ENCODE data around the gene YBX1.

DNA sequence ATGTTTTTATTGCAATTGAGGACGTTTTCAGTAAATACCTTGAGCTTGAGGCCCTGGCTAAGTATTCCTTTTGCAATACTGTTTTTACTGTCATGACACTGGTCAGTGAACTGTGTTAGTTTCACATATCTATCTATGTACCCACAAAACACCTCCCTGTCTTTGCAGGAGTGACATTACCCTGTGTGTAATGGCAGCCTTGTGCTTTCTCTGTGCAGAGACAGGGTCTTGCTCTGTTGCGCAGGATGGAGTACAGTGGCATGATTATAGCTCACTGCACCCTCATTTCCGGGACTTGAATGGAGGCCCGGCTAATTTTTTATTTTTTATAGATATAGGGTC is 8.9 kb downstream of the YBX1 start:
- TF ChIP-seq, protein P1, sequence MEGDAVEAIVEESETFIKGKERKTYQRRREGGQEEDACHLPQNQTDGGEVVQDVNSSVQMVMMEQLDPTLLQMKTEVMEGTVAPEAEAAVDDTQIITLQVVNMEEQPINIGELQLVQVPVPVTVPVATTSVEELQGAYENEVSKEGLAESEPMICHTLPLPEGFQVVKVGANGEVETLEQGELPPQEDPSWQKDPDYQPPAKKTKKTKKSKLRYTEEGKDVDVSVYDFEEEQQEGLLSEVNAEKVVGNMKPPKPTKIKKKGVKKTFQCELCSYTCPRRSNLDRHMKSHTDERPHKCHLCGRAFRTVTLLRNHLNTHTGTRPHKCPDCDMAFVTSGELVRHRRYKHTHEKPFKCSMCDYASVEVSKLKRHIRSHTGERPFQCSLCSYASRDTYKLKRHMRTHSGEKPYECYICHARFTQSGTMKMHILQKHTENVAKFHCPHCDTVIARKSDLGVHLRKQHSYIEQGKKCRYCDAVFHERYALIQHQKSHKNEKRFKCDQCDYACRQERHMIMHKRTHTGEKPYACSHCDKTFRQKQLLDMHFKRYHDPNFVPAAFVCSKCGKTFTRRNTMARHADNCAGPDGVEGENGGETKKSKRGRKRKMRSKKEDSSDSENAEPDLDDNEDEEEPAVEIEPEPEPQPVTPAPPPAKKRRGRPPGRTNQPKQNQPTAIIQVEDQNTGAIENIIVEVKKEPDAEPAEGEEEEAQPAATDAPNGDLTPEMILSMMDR (conservative IDR thresholded peaks at IDR 0.05; ENCODE audit: low read depth, low read length) = no peak
- TF ChIP-seq EZH2phosphoT487 (IDR thresholded peaks at IDR 0.05; ENCODE audit: borderline replicate concordance, low read length) (no peak), EZH2 (IDR thresholded peaks at IDR 0.05; ENCODE audit: low read length, unreplicated experiment) (no peak)
